Measurements from ENCODE around the gene OPRM1.

DNA sequence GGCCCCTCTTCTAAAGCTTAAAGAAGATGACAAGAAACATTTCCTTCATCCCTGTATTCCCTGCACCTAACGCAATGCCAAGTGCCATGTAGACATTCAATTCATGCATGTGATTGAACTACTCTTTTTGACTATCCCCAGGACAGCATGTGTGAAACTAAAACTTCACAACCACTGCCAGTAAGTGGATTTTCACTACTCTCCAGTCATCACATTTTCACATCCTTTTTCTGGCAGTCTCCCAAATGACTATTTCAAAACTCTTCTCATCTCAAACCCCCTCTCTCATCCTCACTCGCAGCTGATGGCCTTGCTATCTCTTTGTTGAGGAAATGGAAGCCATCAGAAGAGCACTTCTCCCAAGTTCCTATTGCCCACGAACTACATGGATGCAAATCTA lies 122.6 kb downstream of the OPRM1 start:
- TF ChIP-seq, protein P1, sequence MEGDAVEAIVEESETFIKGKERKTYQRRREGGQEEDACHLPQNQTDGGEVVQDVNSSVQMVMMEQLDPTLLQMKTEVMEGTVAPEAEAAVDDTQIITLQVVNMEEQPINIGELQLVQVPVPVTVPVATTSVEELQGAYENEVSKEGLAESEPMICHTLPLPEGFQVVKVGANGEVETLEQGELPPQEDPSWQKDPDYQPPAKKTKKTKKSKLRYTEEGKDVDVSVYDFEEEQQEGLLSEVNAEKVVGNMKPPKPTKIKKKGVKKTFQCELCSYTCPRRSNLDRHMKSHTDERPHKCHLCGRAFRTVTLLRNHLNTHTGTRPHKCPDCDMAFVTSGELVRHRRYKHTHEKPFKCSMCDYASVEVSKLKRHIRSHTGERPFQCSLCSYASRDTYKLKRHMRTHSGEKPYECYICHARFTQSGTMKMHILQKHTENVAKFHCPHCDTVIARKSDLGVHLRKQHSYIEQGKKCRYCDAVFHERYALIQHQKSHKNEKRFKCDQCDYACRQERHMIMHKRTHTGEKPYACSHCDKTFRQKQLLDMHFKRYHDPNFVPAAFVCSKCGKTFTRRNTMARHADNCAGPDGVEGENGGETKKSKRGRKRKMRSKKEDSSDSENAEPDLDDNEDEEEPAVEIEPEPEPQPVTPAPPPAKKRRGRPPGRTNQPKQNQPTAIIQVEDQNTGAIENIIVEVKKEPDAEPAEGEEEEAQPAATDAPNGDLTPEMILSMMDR (IDR thresholded peaks at IDR 0.05) = no peak
- TF ChIP-seq POLR2A (IDR thresholded peaks at IDR 0.05) = no peak

Measured in body of pancreas (tissue), 4 donors.